ENCODE data around the gene ZNF516.

Gene ZNF516

GRCh38 chr18:76383636-76384035 lies 111.4 kb downstream of the ZNF516 start:
- no peak overlapping the region for H3K4me3 ChIP-seq (ENCODE audit: low read depth, low read length)
- TF ChIP-seq CTCF (IDR thresholded peaks at IDR 0.05; ENCODE audit: low read depth, low read length) = no peak

GRCh38 chr18:76382275-76382674 lies 112.8 kb downstream of the ZNF516 start:
- no peak for TF ChIP-seq CTCF (IDR thresholded peaks at IDR 0.05; ENCODE audit: low read depth, low read length)
- H3K4me3 ChIP-seq (ENCODE audit: low read depth, low read length) = no peak overlapping the region

- peak; percentile 36; the same call in 1 of the 2 replicates for TF ChIP-seq CTCF (IDR thresholded peaks at IDR 0.05; ENCODE audit: low read depth, low read length)
- no peak overlapping the region for H3K4me3 ChIP-seq (ENCODE audit: low read depth, low read length)
These were observed 114.1 kb downstream of the ZNF516 start for GRCh38 chr18:76380791-76381405.

- no peak for TF ChIP-seq CTCF (IDR thresholded peaks at IDR 0.05; ENCODE audit: low read depth, low read length)
- no peak overlapping the region for H3K4me3 ChIP-seq (ENCODE audit: low read depth, low read length)
These were observed 114.8 kb downstream of the ZNF516 start for GRCh38 chr18:76380127-76380729.

- no peak for TF ChIP-seq CTCF (IDR thresholded peaks at IDR 0.05; ENCODE audit: low read depth, low read length)
- H3K4me3 ChIP-seq (ENCODE audit: low read depth, low read length) = no peak overlapping the region
These were observed 115.6 kb downstream of the ZNF516 start for GRCh38 chr18:76379226-76380126.

GRCh38 chr18:76378526-76379215 lies 116.4 kb downstream of the ZNF516 start:
- TF ChIP-seq CTCF (IDR thresholded peaks at IDR 0.05; ENCODE audit: low read depth, low read length) = no peak
- H3K4me3 ChIP-seq (ENCODE audit: low read depth, low read length) = no peak overlapping the region
